GM18507 (cell line): ENCODE measurements around the gene YARS1.

Source experiments
- DNase-seq: peaks from one replicate; pipeline ENCODE4 v3.0.0; 2011; ENCODE audit warnings: low read depth; ENCODE audit not compliant: insufficient read length; ENCODE audit errors: extremely low spot score
- FAIRE-seq: peaks from 2 replicates; lab custom pipeline; 2011; peaks lifted over from hg19 to GRCh38; lab: Jason Lieb, UNC

Gene YARS1

DNA sequence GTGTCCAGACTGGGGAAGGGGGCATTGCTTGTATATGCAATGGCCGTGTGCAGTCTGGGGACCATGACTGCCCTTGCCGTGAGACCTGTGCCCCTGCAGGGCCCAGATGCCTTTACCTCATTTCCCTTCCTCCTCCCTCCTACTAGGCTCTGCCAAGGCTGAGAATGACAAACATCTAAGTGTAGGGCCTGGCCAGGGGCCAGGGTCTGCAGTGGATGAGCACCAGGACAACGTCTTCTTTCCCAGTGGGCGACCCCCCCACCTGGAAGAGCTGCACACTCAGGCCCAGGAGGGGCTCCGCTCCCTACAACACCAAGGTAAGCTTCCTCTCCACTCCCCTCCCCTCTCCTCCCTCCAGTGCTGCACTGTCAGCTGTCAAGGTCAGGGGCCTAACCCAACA lies 49.5 kb downstream of the YARS1 start:
- DNase-seq (no peak), FAIRE-seq (no peak)

DNA sequence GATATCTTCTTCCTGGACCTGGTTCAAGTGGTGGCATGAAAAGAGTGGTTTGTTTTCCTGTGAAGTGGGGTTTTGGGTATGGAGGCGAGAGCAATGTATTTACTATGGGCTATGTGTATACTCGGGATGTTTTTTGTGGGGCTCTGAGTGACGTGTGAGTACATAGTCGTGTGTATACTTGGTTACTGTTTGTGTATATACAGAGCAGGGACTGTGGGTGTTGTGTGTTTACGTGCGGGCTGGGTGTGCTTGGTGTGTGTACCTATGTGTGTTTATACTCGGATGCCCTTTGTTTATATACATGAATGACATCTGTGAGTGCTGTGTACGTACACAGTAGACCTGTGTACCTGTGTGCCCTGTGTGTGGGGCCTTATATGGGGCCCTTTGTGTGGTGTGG lies 50.0 kb downstream of the YARS1 start:
- no peak for DNase-seq
- no peak for FAIRE-seq

DNA sequence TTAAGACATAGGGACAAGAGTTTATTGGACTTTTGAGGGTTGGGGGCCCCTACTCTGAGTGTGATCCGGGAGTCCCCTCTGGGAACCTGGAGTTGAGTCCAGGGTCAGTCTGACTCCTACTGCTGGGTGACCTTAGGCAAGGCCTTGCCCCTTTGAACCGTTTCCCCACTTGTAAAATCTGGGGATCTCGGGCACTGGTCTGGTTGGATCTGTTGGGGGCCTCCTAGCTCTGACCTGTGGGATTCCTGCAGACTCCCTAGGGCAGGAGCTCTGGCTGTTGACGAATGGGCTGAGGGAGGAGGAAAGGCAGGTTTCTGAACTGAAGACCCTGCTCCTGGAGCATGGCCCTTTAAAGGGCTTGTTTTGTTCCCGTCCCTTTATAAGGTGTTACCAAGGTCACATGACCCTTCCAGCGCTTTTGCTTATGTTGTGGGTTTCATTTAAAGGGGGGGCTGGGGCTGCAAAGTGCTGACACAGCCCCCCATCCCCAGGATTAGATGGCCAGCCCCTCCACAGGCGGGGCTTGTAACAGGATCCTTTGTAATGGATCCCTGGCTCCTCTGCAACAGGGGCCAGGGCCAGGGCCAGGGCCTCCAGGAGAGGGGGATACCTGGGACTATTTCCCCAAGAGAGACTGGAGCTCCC lies 50.7 kb downstream of the YARS1 start:
- DNase-seq (no peak), FAIRE-seq (no peak)

DNA sequence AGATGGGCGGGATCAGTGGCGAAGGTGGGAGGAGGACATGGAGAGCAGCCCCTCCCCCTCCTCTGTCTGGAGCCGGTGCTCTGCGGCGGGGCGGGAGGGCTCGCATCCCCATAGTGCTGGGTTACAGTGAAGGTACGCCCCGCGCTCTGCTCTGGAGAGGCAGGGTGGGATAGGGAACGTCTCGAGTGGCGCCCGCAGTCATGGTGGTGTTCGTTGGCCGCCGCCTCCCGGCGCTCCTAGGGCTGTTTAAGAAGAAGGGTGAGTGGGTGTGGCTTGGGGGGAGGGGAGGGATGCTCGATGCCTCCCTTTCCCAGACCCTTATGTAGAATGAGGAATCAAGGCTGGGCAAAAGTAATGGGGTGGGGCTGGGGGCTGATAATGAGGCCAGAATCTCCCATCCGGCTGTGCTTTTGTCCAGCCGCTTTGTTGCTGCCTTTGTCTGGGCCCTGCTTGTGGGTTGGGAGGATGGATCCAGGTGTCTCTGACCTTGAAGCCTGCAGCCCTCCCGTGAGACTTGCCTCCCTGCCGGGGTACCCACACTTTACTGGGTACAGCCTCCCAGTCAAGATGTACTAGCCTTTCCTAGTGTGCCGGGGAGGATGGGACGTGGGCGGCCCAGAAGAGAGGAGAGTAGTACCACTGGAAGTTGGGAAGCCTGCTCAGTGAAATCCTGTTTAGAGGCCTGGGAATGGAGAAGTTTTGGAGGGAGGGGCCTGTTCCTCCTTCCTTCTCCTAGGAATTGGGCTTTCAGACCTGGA lies 51.4 kb downstream of the YARS1 start:
- DNase-seq (no peak), FAIRE-seq (no peak)

DNA sequence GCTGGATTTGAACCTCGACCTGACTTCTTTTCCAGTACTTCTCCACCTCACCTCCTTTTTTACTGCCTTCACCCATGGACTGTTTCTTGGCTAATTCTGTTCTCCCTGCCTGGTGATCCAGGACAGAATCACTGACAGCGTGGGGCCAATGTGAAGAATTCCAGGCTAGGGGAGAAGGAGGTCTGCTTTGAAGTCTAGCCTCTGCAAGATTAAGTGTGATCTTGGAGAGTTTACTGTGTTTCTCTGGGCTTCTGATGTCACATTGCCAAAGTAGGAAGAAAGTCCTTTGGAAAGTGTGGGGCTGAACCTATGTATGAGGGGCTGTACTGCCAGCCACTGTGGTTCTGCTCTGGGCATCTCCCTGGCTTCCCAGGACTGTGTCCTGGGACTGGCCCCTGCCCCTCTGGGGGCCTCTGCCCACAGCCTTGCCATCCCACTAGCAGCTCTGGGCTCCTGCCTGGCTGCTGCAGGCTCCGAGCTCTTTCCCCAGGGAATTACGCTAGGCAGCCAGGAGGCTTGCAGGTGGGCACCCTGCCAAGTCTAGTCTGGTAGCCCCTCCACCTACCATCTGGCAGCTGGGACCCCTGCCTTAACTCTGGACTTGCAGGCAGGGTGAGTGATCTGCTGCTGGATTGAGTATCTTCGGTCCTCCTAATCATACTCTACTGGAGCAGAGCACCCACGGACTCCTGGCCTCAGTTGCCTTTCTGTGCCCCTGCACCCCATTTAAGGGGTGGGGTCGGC lies 52.2 kb downstream of the YARS1 start:
- DNase-seq, result no peak
- FAIRE-seq, result no peak

DNA sequence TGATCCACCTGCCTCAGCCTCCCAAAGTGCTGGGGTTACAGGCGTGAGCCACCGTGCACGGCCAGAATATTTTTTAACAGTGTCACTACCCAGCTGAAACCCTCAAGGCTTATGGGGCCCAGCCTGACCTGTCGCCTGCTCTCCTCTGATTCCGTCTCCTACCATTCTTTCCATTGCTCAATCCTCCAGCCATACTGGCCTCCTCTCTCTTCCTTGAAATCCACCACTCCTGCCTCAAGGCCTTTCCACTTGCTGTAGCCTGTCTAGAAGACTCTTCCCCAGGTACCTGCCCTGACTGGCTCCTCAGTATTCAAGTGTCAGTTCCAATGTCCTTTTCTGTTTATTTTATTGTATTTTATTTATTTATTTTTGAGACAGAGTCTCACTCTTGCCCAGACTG lies 53.9 kb downstream of the YARS1 start:
- FAIRE-seq (no peak), DNase-seq (no peak)

DNA sequence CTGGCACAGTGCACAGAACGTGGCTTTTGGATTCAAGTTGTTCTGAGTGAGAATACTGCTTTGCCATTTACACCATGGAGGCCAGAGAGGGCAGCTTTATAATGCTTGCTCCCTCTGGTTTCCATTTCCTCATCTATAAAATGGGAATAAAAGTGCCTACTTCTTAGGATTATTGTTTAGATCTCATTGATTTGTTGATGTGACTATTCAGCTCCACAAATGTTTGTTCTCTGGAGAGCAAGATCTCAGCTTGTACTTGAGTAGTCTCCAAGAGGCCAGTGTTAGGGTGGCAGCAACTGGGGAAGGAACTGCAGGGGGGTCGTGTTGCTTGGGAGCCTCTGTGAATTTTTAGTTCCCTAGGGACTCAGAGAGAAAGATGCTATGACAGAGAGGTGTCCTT lies 55.2 kb downstream of the YARS1 start:
- FAIRE-seq (no peak), DNase-seq (no peak)

DNA sequence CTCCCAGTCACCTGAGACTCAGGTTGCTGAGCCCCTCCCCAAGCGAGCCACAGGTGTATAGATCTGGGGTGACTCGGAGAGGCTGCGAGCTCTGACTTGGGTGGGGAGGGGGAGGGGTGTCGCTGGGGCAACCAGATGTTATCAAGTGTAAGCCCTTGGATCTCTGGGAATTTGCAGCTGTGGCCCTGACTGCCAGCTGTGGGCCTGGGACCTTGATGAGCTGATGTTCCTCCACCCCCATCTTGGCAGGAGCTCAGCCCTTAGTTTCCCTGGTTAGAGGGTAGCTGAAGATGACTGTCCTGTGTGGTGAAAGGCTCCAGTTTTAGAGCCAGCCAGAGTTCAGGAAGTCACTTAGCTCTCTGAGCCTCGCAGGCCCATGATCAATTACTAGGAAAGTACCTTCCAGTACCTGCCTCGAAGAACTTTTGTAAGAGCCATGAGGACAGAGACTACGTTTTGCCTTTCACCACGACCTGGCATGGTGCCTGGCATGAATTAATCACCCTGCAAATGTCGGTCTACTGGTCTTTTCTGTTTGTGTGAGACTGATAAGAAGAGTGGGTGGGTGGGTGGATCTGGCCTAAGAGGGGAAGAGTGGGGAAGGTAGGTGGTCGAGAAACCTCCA lies 55.8 kb downstream of the YARS1 start:
- no peak for DNase-seq
- no peak for FAIRE-seq

DNA sequence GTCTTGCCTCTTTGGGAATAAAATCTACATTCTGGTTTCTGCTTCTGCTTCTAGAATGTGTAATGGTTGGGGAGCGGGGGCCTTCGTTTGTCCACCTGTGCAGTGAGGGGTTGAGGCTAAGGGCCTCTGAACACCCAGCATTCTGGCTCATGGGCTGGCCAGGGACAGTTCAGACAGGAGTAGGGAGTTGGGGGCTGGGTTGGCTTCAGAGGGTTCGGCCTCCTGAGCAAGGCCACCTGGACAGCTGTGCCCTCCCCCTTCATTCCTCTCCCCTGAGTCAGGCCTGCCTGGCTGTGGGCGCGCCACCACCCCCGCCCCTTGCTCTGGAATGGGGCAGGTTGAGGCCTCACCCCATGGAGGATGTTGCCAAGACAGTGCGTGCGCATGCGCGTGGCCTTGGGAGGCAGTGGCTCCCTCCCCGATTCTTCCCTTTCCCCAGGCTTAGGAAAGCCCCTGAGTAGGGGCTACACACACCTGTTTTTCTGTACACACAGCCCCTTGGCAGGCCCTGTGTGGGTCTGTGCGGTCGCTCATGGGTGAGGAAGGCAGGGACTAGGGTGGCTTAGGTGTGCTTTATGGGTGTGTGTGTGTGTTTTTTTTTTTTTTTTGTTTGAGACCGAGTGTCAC lies 57.0 kb downstream of the YARS1 start:
- DNase-seq, result no peak
- FAIRE-seq, result no peak

DNA sequence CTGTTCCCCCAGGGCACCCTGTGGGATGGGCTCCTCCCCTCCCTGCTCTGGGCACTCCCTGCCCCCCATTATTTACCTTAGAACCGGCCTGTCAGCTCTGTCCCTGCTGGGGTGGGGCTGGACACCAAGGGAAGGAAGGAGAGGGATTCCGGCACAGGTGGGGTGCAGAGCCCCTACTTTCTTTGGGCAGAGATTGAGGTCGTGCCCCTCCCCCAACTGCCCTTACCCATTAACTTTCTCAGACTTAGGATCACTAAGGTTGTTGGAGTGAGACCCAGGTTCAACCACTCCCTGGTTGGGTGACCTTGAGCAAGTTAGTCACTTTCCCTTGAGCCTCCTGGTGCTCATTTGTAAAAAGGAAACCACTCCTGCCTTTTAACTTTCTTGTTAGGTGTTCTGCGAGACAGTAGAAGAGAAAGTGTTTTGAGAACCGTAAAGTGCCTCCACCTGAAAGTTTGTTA lies 57.6 kb downstream of the YARS1 start:
- DNase-seq (no peak), FAIRE-seq (no peak)

DNA sequence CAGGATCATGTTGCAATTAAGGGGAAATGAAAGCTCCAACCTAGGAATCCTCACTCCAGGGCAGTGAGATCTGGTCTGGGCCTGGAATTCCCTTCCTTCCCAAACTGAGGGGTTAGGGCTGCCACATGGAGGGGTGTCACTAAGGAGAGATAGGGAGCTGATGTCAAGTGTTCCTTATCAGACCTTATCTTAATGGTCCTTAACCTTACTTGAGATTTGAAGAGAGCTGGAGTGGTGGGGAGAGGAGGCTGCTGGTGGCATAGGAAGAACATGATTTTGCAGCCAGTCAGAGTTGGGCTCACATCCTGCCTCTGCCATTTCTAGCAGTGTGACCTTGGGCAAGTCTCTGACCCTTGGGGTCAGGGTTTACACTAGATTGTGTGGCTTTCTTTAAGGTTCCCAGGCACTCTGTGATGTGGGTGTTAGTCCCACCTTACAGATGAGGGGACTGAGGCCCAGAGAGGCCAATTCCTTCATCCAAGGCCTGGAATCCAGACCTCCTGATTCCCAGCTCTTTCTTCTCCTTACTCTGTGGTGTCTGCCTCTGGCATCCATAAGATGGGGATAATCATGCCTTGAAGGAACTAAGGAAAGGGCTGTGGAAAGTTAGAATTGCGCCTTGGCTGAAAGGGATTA lies 58.2 kb downstream of the YARS1 start:
- FAIRE-seq (no peak), DNase-seq (no peak)

DNA sequence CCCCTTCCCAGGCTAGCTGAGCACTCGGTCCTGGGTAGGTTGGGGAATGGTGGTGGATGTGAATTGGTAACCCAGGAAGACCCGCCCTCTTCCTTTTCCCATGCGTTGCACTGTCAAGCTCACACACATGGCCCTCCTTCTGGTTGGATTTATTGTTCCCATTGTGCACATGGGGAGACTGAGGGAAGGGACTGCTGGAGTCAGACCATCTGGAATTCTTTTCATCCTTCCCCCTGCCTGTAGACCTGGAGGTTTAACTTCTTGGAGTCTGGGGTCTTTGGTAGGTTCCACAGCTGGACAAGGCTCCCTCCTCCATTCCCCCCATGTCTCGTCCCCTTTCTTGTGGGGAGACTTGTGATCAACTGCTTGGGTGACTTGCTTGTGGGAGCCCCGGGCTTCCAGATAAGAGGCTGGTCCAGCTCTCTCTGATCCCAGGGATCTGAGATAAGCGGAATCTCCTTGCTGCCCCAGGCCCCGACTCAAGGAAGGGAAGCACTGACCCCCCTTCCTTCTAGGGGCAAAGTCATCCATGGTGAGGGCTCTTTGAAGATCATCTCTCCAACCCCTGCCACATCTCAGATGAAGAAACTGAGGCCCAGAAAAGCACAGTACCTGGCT lies 58.9 kb downstream of the YARS1 start:
- FAIRE-seq (no peak), DNase-seq (no peak)

DNA sequence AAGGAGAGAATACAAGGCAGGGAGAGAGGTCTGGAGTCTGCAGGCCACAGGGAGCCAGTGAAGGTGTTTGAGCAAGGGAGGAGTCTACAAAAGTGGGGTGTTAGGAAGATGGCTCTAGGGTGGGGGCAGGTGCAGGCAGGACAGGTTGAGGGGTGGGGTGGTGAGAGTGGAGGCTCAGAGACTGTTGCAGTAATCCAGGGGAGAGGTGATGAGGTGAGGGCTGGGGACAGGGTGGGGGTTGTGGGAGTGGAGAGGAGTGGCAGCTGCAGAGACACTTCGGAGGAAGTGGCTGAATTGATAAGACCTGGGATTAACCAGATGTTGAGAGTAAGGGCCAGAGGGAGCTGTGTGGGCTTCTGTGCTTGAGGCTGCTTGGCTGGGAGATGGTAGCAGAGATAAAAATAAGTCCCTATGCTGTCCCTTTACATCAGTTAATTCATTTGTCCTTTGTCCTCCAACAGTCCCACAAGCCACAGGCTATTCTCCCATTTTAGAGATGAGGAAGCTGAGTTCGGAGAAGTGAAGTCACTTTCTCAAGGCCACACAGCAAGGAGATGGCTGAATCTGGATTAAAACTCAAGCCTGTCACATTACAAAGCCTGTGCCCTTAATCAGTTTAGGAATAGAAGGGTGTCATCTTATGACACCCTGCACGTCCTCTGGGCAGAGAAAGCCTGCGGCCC lies 59.8 kb downstream of the YARS1 start:
- FAIRE-seq, result no peak
- no peak for DNase-seq

DNA sequence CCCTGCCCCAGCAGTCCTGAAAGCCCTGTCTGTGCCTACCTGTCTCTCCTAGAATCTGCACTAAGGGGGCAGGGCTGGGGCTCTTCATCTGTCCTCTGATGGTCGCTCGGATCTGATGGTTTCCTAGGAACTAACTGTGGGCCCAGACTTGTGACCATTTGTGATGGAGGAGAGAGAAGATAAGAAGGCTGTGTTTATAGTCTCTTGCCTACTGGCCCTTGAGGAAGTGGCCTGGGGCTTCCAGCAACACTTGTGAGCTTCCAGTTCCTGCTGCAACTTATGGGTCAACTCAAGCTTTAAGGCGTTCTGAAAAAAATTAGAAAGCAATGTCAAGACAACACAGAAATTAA lies 61.4 kb downstream of the YARS1 start:
- DNase-seq (no peak), FAIRE-seq (no peak)

DNA sequence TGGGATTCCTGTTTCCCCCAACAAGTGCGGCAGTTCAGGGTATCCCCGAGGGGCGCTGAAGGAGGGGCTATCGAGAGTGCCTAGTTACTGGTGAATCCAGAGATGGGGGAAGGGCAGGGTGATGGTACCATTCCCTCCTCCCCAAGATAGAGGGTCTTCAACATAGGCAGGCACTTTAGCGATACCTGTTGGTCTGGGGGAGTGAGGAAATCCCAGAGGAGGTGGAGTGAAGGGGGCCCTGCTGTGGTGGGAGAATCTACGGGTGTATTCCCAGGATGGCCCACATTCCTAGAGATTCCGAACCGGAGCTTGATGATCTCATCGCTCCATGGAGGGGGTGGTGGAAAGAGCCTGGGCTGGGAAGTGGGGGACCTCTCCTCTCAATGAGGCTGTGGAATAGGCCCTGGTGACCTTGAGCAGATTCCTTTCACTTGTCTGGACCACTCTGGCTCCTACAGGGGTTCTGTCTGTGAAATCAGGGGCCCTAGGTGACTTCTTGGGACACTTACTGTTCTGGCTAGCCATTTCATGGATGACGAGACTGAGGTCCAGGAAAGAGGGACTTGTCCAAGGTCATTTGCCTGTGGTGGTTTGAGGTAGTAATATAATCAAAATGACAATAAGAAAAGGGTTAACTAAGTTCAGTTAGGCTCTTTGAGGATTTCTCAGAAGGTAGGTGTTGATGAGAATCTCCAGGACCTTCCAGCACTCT lies 61.9 kb downstream of the YARS1 start:
- FAIRE-seq (no peak), DNase-seq (no peak)

DNA sequence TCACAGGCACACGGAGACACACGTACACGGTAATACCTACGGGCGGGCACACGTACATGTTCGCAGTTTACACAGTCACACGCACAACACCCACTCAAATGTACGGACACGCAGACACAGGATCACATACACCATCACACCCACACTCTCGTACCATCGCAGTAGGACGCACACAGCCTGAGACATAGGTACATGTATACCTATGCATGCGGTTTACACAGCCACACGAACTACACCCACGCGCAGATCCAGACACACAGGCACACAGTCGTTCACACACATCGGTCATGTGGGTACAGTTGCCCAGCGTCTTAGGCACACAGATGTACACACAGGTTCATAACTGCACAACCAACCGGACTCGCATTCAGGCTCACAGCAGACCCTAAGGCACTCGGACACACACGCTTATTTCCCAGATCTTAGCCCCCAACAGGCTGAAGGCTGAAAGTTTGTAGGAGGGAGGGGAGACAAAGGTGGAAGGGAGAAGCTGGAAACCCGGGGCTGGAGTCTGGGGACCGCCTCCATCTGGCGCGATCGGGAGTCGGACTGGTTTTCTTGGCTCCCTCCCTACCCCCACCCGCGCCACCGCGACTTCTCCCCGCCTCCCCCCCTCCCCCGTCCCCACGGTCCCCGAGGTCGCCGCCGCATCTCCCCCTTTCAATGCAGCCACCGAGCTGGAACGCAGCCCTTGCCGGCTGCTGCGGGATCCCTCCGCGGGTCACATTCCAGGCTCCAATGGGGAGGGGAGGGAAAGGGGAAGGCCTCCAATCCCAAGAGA lies 62.7 kb downstream of the YARS1 start:
- FAIRE-seq (no peak), DNase-seq (no peak)
